Measurements from ENCODE around the gene MYH11.

MYH11 gene

DNA sequence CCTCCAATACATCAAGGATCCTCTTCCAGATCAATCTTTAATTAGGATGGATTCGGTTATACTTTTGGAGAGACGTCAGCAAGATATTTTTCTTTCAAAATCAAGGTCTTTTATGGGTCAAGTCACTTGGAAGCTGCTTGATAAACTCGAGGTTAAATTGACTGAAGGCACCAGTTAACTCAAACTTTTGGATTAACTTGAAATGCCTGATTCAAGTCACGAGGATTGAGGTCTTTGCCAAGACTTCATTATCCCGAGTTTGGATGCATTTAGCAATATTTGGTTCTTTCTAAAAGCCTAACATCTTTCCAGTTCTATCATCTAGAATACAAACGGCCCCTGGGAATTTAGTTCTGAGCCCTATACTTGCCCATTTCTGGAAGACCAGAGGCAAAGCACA is 82.9 kb downstream of the MYH11 start:
- TF ChIP-seq, protein P1, sequence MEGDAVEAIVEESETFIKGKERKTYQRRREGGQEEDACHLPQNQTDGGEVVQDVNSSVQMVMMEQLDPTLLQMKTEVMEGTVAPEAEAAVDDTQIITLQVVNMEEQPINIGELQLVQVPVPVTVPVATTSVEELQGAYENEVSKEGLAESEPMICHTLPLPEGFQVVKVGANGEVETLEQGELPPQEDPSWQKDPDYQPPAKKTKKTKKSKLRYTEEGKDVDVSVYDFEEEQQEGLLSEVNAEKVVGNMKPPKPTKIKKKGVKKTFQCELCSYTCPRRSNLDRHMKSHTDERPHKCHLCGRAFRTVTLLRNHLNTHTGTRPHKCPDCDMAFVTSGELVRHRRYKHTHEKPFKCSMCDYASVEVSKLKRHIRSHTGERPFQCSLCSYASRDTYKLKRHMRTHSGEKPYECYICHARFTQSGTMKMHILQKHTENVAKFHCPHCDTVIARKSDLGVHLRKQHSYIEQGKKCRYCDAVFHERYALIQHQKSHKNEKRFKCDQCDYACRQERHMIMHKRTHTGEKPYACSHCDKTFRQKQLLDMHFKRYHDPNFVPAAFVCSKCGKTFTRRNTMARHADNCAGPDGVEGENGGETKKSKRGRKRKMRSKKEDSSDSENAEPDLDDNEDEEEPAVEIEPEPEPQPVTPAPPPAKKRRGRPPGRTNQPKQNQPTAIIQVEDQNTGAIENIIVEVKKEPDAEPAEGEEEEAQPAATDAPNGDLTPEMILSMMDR (IDR thresholded peaks at IDR 0.05; ENCODE audit: borderline replicate concordance, insufficient read depth, low read depth, low read length): no peak
- H3K4me3 ChIP-seq (ENCODE audit: low read depth, low read length): no peak overlapping the region

DNA sequence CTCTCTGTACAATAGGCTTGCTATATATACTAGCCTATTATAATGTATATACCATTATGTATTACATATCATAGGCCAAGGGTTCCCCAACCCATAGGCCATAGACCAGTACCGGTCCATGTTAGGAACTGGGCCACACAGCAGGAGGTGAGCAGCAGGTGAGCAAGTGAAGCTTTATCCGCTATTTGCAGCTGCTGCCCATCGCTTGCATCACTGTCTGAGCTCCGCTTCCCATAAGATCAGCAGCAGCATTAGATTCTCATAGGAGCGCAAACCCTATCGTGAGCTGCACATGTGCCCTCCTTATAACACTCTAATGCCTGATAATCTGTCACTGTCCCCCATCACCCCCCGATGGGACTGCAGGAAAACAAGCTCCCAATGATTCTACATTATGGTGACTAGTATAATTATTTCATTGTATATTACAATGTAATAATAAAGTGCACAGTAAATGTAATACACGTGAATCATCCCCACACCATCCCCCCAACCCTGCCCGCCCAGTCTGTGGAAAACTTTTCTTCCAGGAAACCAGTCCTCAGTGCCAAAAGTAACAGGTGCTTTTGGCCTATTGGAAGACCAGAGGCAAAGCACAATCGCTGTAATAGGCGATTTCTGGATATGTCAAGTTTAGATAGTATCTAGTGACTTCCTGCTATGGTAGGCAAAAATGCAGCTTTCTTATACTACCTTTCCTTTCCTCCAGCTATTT is 84.1 kb downstream of the MYH11 start:
- TF ChIP-seq, protein P1 (IDR thresholded peaks at IDR 0.05; ENCODE audit: borderline replicate concordance, insufficient read depth, low read depth, low read length): no peak
- no peak overlapping the region for H3K4me3 ChIP-seq (ENCODE audit: low read depth, low read length)

GRCh38 chr16:15771694-15772093 is 85.1 kb downstream of the MYH11 start:
- TF ChIP-seq, protein P1 (IDR thresholded peaks at IDR 0.05; ENCODE audit: borderline replicate concordance, insufficient read depth, low read depth, low read length): no peak
- no peak overlapping the region for H3K4me3 ChIP-seq (ENCODE audit: low read depth, low read length)

GRCh38 chr16:15770512-15770911 is 86.3 kb downstream of the MYH11 start:
- TF ChIP-seq, protein P1 (IDR thresholded peaks at IDR 0.05; ENCODE audit: borderline replicate concordance, insufficient read depth, low read depth, low read length): no peak
- no peak overlapping the region for H3K4me3 ChIP-seq (ENCODE audit: low read depth, low read length)

GRCh38 chr16:15770107-15770506 is 86.7 kb downstream of the MYH11 start:
- no peak overlapping the region for H3K4me3 ChIP-seq (ENCODE audit: low read depth, low read length)
- TF ChIP-seq, protein P1 (IDR thresholded peaks at IDR 0.05; ENCODE audit: borderline replicate concordance, insufficient read depth, low read depth, low read length): no peak

GRCh38 chr16:15769239-15769638 is 87.6 kb downstream of the MYH11 start:
- H3K4me3 ChIP-seq (ENCODE audit: low read depth, low read length): no peak overlapping the region
- TF ChIP-seq, protein P1 (IDR thresholded peaks at IDR 0.05; ENCODE audit: borderline replicate concordance, insufficient read depth, low read depth, low read length): no peak

GRCh38 chr16:15768201-15768600 is 88.6 kb downstream of the MYH11 start:
- TF ChIP-seq, protein P1 (IDR thresholded peaks at IDR 0.05; ENCODE audit: borderline replicate concordance, insufficient read depth, low read depth, low read length): no peak
- H3K4me3 ChIP-seq (ENCODE audit: low read depth, low read length): no peak overlapping the region

All from GM12875 (cell line).